ENCODE measurements around the gene TWF1.

DNA sequence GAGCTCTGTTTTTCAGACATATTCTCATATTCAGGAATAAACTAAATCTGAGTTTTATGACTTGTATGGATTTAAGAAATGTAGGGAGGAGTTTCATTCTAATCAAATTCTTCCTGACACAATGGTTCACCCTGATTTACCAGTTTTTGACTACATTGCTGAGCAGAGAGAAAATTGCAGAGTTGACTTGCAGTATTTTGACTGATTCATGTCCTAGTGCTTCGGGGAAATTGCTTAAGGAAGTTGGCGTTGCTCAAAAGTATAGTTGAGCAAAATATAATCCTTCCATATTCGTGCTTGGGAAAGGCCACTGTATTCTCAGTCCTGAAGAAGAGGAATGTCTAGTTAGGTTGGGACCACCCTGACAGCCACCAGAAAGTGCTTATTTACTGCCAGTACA lies 1.3 kb upstream of the TWF1 start:
- TF ChIP-seq, protein P1, sequence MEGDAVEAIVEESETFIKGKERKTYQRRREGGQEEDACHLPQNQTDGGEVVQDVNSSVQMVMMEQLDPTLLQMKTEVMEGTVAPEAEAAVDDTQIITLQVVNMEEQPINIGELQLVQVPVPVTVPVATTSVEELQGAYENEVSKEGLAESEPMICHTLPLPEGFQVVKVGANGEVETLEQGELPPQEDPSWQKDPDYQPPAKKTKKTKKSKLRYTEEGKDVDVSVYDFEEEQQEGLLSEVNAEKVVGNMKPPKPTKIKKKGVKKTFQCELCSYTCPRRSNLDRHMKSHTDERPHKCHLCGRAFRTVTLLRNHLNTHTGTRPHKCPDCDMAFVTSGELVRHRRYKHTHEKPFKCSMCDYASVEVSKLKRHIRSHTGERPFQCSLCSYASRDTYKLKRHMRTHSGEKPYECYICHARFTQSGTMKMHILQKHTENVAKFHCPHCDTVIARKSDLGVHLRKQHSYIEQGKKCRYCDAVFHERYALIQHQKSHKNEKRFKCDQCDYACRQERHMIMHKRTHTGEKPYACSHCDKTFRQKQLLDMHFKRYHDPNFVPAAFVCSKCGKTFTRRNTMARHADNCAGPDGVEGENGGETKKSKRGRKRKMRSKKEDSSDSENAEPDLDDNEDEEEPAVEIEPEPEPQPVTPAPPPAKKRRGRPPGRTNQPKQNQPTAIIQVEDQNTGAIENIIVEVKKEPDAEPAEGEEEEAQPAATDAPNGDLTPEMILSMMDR (IDR thresholded peaks at IDR 0.05), result no peak
- TF ChIP-seq EP300 (IDR thresholded peaks at IDR 0.05), result no peak
- TF ChIP-seq POLR2A (IDR thresholded peaks at IDR 0.05), result no peak
